ENCODE measurements around the gene TEX2.

TEX2 gene

GRCh38 chr17:64146418-64147109 lies 116.5 kb downstream of the TEX2 start:
- DNase-seq (ENCODE audit: low spot score), result peak; percentile 44
- no peak for TF ChIP-seq CTCF (IDR thresholded peaks at IDR 0.05; ENCODE audit: borderline replicate concordance, control extremely low read depth, extremely low read depth, insufficient read depth, missing control alignments)
- in situ Hi-C loops (cut with MboI; ENCODE audit: low sequenced_read_pairs, unreplicated experiment), result no loop called here

GRCh38 chr17:64145751-64146417 lies 117.2 kb downstream of the TEX2 start:
- in situ Hi-C loops (cut with MboI; ENCODE audit: low sequenced_read_pairs, unreplicated experiment), result no loop called here
- no peak for TF ChIP-seq CTCF (IDR thresholded peaks at IDR 0.05; ENCODE audit: borderline replicate concordance, control extremely low read depth, extremely low read depth, insufficient read depth, missing control alignments)

GRCh38 chr17:64145375-64145750 lies 117.7 kb downstream of the TEX2 start:
- in situ Hi-C loops (cut with MboI; ENCODE audit: low sequenced_read_pairs, unreplicated experiment), result no loop called here
- no peak for DNase-seq (ENCODE audit: low spot score)
- TF ChIP-seq CTCF (IDR thresholded peaks at IDR 0.05; ENCODE audit: borderline replicate concordance, control extremely low read depth, extremely low read depth, insufficient read depth, missing control alignments), result no peak

More at GRCh38 chr17:64145751-64146417, 117.2 kb downstream of the TEX2 start:
- peak; percentile 97 for DNase-seq (ENCODE audit: low spot score)

GRCh38 chr17:64139542-64139941 lies 123.5 kb downstream of the TEX2 start:
- DNase-seq (ENCODE audit: low spot score), result no peak
- in situ Hi-C loops (cut with MboI; ENCODE audit: low sequenced_read_pairs, unreplicated experiment), result loop anchor here (10.0 kb wide), 1 partner anchor 225 kb away; the partner anchor contains the start of genes CSHL1 and GH1
- no peak for TF ChIP-seq CTCF (IDR thresholded peaks at IDR 0.05; ENCODE audit: borderline replicate concordance, control extremely low read depth, extremely low read depth, insufficient read depth, missing control alignments)

GRCh38 chr17:64138441-64138840 lies 124.6 kb downstream of the TEX2 start:
- no peak for TF ChIP-seq CTCF (IDR thresholded peaks at IDR 0.05; ENCODE audit: borderline replicate concordance, control extremely low read depth, extremely low read depth, insufficient read depth, missing control alignments)
- in situ Hi-C loops (cut with MboI; ENCODE audit: low sequenced_read_pairs, unreplicated experiment), result loop anchor here (10.0 kb wide), 1 partner anchor 224 kb away; the partner anchor contains the start of genes CSHL1 and GH1
- DNase-seq (ENCODE audit: low spot score), result no peak

GRCh38 chr17:64135000-64135399 lies 128.1 kb downstream of the TEX2 start:
- in situ Hi-C loops (cut with MboI; ENCODE audit: low sequenced_read_pairs, unreplicated experiment), result loop anchor here (10.0 kb wide), 1 partner anchor 220 kb away; the partner anchor contains the start of genes CSHL1 and GH1
- no peak for DNase-seq (ENCODE audit: low spot score)
- TF ChIP-seq CTCF (IDR thresholded peaks at IDR 0.05; ENCODE audit: borderline replicate concordance, control extremely low read depth, extremely low read depth, insufficient read depth, missing control alignments), result no peak

All from GM13976 (cell line).